Right cardiac atrium (tissue), 5 donors: ENCODE measurements around the gene CELF2. TPM values are rescaled to one million over a fixed set of nuclear protein-coding genes. Genes with fewer than 3 reads are reported as not detected.

Experiments used
- ATAC-seq, 2 donors: fragments of 200-7000 bp; cut with Tn5 transposase; one replicate each; pipeline versions ENCODE4 v1.8.0 to v1.9.1; 2020; ENCODE audit warnings: moderate library complexity in 2 of 2, mild to moderate bottlenecking in 1 of 2
- DNase-seq, 3 donors: peaks; one replicate each; pipeline ENCODE4 v3.0.0-alpha.2; 2020
- H3K27ac ChIP-seq: one replicate; pipeline ENCODE4 v1.5.1; 2013; ENCODE audit warnings: mild to moderate bottlenecking, low read length, control low read depth, moderate library complexity
- H3K27me3 ChIP-seq: one replicate; pipeline ENCODE4 v1.6.1; 2013; ENCODE audit not compliant: control insufficient read depth, insufficient read depth
- H3K4me1 ChIP-seq: one replicate; pipeline ENCODE4 v1.6.1; 2013; ENCODE audit warnings: low read length; ENCODE audit not compliant: control insufficient read depth, insufficient read depth
- H3K4me3 ChIP-seq: one replicate; pipeline ENCODE4 v1.5.1; 2013; ENCODE audit warnings: low read length, control low read depth
- H3K9me3 ChIP-seq: one replicate; pipeline ENCODE4 v1.6.1; 2013; ENCODE audit warnings: low read length; ENCODE audit not compliant: control insufficient read depth
- WGBS: extraction: QIAGEN DNeasy Blood & Tissue Kit; methylation state at CpG from one replicate; pipeline ENCODE4 v1.1.7; 2013; 5-methylcytosine and 5-hydroxymethylcytosine counted together
- intact Hi-C, 4 donors: fragments of 100-400 bp; cut with DNase I; formaldehyde crosslinking; loops; one replicate each; pipeline versions ENCODE4 v1.11.0 to v1.14.0; 2022 to 2023
- polyA plus RNA-seq: library from polyadenylated mRNA; stranded (reverse); fragments of 200-250 nt; gene quantifications from one replicate; pipeline ENCODE4 v1.2.3, GENCODE V29; 2013
- total RNA-seq, 4 donors: library from RNA; stranded (reverse); fragmentation: NEBNext Ultra II Directional; extraction: Animal tissue kit (Norgen Biotek cat#: 25700); gene quantifications; one replicate each; pipeline ENCODE4 v1.2.1, GENCODE V29; 2021
- donor health status: healthy with polysubstance abuse.
- donor health status: DM: no; HTN: yes; CAD: no.
- donor health status: DM: no; HTN: no; CAD: no.
- donor health status: DM: no; HTN: yes; CAD: no; lungs with severe emphysema.
- donor health status: DM: yes; HTN: yes; CAD: no.

Gene CELF2
- total and polyA plus RNA-seq, 5 donors: 19.4 to 87.0 (median 76.8) TPM

DNA sequence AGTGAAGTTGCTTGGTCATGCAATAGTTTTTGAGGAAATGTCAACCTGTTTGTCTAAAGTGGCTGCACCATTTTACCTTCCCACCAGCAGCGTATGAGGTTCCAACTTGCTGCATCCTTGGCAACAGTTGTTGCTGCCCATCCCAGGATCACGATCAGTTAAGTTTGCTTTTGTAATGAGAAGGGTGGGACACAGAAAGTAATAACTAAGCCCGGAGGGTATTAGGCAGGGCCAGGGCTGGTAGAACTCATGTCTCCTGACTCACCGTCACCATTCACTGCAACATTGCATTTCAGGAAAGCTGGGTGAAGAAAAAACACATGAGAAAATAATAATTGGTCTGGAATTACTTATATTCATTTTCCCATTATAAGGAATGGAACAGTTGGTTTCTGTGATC is 25.4 kb downstream of the CELF2 start:
- DNase-seq (no peak), ATAC-seq (no peak)
- Histone ChIP-seq H3K4me3 (no peak overlapping the region), H3K9me3 (no peaks in the 10 kb centered on the region), H3K27me3 (no peaks in the 10 kb centered on the region), H3K27ac (no peak overlapping the region), H3K4me1 (peaks cover 4% of the 10 kb centered on the region)
- intact Hi-C loops: no loop called here
- WGBS: 88% methylated on average over 4 of the region's 4 CpGs

- WGBS: 78% methylated on average over 23 of the region's 23 CpGs
- Histone ChIP-seq H3K4me3 (no peak overlapping the region), H3K27me3 (no peaks in the 10 kb centered on the region), H3K27ac (no peak overlapping the region), H3K4me1 (peaks cover 4% of the 10 kb centered on the region), H3K9me3 (no peaks in the 10 kb centered on the region)
- DNase-seq (no peak), ATAC-seq (no peak)
- intact Hi-C loops: no loop called here
Measured at GRCh38 chr10:11043446-11044127, 25.9 kb downstream of the CELF2 start.

GRCh38 chr10:11045487-11045886 is 27.8 kb downstream of the CELF2 start:
- no peak overlapping the region for H3K27ac ChIP-seq
- H3K4me1 ChIP-seq: peaks cover 12% of the 10 kb centered on the region
- ATAC-seq (no peak), DNase-seq (no peak)
- 78% methylated on average over 3 of the region's 3 CpGs for WGBS
- no peaks in the 10 kb centered on the region for H3K9me3 ChIP-seq
- intact Hi-C loops: no loop called here
- no peaks in the 10 kb centered on the region for H3K27me3 ChIP-seq
- no peak overlapping the region for H3K4me3 ChIP-seq

DNA sequence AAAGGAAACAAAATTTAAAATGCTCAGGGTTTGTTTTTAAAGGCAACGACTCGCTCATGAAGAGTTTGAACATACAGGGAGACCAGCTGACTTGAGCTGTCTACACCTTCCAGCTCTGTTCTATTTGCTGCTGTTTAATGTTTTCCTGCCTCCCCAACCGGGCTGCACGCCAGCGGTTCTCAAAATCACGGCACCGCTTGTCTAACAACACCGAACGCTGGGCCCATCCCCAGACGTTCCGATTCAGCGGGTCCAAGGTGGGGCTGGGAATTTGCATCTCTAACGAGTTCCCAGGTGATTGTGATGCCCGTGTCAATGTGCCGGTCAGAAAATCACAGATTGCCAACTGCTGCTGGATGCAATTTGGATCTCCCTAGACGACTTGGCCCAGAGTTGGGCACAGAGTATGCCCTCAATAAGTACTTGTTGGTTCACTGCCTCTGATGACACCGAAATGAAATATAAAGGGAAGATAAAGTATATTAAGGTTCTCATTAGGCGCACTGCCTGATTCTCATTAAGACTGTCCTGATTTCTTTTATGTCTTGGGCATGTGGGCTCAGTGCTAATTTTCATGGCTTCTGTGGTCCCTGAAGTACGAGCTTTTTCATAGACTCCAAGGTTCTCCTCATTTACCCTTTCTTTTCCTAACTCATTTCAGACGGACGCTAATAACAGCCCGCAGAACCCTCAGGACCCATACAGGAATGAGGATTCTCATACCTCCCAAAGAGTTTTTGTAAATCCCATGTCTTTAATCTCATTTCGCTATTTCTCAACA is 28.5 kb downstream of the CELF2 start:
- Histone ChIP-seq H3K9me3 (no peaks in the 10 kb centered on the region), H3K4me1 (peaks cover 16% of the 10 kb centered on the region), H3K4me3 (no peak overlapping the region), H3K27ac (peak overlapping the region; percentile 62), H3K27me3 (no peaks in the 10 kb centered on the region)
- intact Hi-C loops: no loop called here
- 46% methylated on average over 23 of the region's 23 CpGs for WGBS
- DNase-seq: peak; percentile 73 to 94 (median 91)
- ATAC-seq: peak; percentile 78 to 81

GRCh38 chr10:11046776-11047160 is 29.1 kb downstream of the CELF2 start:
- intact Hi-C loops: no loop called here
- H3K4me1 ChIP-seq: peaks cover 17% of the 10 kb centered on the region
- H3K9me3 ChIP-seq: no peaks in the 10 kb centered on the region
- ATAC-seq (peak; percentile 8 to 9), DNase-seq (no peak)
- H3K27me3 ChIP-seq: no peaks in the 10 kb centered on the region
- no peak overlapping the region for H3K27ac ChIP-seq
- H3K4me3 ChIP-seq: no peak overlapping the region
- 45% methylated on average over 5 of the region's 5 CpGs for WGBS

DNA sequence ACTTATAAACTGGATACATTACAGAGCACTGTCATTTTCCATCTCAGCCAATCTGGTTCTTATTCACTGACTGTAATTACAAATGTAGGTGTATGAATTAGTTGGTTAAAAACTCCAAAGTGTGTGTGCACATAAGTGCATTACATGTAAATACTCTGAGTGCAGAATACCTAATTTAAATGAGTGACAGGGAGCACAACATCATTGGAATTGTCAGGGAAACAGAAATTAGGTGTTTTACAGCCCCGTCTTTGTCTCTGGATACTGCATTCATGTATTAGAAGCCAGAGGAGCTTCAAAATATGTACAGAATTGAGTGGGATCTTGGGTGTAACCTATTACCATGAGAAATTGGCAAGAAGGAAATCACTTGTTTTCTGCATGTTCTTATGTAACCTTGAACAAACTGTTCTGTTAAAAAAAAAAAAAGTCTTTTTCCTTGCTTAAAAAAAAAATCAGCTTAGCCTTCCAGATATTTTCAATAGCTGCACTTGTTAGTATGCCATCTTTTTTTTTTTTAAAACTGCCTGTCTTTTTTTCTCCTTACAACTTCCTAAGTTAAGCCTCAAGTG is 31.1 kb downstream of the CELF2 start:
- Histone ChIP-seq H3K27me3 (no peaks in the 10 kb centered on the region), H3K4me3 (no peak overlapping the region), H3K4me1 (peaks cover 19% of the 10 kb centered on the region), H3K9me3 (no peaks in the 10 kb centered on the region), H3K27ac (no peak overlapping the region)
- intact Hi-C loops: no loop called here
- ATAC-seq (peak; percentile 48 to 68), DNase-seq (no peak)
- WGBS: 38% methylated on average over 1 of the region's 1 CpG

DNA sequence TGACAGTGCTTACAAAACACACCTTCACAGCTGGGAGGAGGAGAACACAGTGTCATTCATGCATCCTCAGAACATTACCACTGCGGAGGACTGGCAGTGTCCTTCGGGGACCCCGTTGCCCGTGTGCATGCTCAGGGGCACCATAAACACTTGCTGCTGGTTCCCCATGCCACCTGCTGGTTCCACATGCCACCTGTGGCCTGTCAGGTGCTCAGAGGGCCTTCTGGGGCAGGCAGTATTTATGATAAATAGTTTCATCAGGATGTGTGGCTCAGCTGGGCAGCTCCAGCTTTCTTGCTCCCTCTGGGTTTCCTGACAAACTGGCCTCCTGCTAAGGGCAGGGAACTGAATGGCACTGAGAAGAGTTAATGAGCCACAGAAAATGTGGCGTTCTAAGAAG is 32.1 kb downstream of the CELF2 start:
- intact Hi-C loops: no loop called here
- no peaks in the 10 kb centered on the region for H3K9me3 ChIP-seq
- no peaks in the 10 kb centered on the region for H3K27me3 ChIP-seq
- H3K4me1 ChIP-seq: peaks cover 19% of the 10 kb centered on the region
- ATAC-seq: peak in 1 of 2 donors; percentile 24
- H3K27ac ChIP-seq: peak overlapping the region; percentile 85
- WGBS: 72% methylated on average over 5 of the region's 5 CpGs
- H3K4me3 ChIP-seq: no peak overlapping the region
- peak in 1 of 3 donors; percentile 57 for DNase-seq

- DNase-seq: no peak
- Histone ChIP-seq H3K27me3 (no peaks in the 10 kb centered on the region), H3K4me3 (no peak overlapping the region), H3K27ac (peak overlapping the region; percentile 82), H3K4me1 (peaks cover 16% of the 10 kb centered on the region), H3K9me3 (no peaks in the 10 kb centered on the region)
- intact Hi-C loops: no loop called here
- no peak for ATAC-seq
- WGBS: 47% methylated on average over 10 of the region's 10 CpGs
Measured at GRCh38 chr10:11050301-11051287, 32.9 kb downstream of the CELF2 start.

DNA sequence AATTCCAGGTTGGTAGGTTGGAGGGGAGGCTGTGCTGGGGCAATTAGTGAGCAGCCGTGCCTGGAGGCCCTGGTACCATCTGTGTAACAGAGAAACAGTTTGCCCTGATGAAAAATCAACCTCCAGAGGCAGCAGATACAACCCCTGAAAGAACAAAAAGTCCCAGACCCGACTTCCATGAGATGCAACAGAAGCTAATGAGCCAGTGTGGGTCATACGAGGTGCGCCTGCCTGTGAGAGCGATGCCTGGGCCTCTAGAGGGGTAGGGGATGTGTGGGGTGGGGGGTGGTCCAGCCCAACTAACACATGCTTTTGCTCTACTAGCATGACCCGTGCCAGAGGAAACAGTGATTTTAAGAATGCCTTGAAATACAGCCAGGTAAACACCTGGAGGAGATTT is 39.3 kb downstream of the CELF2 start:
- H3K9me3 ChIP-seq: no peaks in the 10 kb centered on the region
- no peaks in the 10 kb centered on the region for H3K27me3 ChIP-seq
- H3K4me1 ChIP-seq: peaks cover 5% of the 10 kb centered on the region
- DNase-seq (peak in 1 of 3 donors; percentile 42), ATAC-seq (peak; percentile 30 to 46)
- 76% methylated on average over 6 of the region's 6 CpGs for WGBS
- intact Hi-C loops: no loop called here
- H3K27ac ChIP-seq: no peak overlapping the region
- H3K4me3 ChIP-seq: no peak overlapping the region

DNA sequence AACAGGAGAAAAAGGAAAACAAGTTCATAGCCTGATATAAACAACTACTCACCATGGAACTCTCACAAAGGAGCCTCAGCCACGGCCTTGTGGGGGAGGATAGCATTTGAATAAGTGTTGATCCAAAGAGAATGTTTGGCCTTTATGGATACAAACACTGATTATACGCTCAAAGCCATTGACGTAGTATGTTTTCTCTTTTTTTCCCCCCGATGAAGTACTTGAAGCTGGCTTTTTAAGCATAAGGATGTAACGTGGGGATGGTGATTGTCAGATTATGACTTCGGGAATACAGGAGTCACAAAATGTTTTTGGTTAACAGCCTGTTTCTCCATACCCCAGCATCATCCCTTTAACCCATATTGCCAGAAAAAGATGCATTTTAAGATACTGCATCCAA is 39.8 kb downstream of the CELF2 start:
- Histone ChIP-seq H3K4me3 (no peak overlapping the region), H3K27me3 (no peaks in the 10 kb centered on the region), H3K9me3 (no peaks in the 10 kb centered on the region), H3K27ac (no peak overlapping the region), H3K4me1 (peaks cover 5% of the 10 kb centered on the region)
- ATAC-seq (peak in 1 of 2 donors; percentile 28), DNase-seq (peak in 1 of 3 donors; percentile 41)
- intact Hi-C loops: no loop called here
- WGBS: 60% methylated on average over 6 of the region's 6 CpGs
